Measurements from ENCODE around the gene CDH4.

CDH4 gene

GRCh38 chr20:61948586-61949362 lies 696.7 kb downstream of the CDH4 start:
- Histone ChIP-seq H3K27ac (ENCODE audit: low read depth, low read length) (no peak overlapping the region), H3K36me3 (ENCODE audit: insufficient read depth, low read length) (no peaks in the 10 kb centered on the region), H3K4me3 (ENCODE audit: low read depth in 1 of 2, low read length in 2 of 2) (no peak overlapping the region), H3K27me3 (ENCODE audit: control insufficient read depth in 1 of 2, insufficient read depth in 2 of 2, low read length in 2 of 2) (peaks cover 4 to 8% of the 10 kb centered on the region in 2 donors), H3K4me1 (ENCODE audit: insufficient read depth, low read length) (no peaks in the 10 kb centered on the region), H3K9me3 (ENCODE audit: low read length) (no peaks in the 10 kb centered on the region), H3K9ac (ENCODE audit: low read length) (no peak overlapping the region)

GRCh38 chr20:61949363-61949713 lies 697.3 kb downstream of the CDH4 start:
- Histone ChIP-seq H3K4me1 (ENCODE audit: insufficient read depth, low read length) (no peaks in the 10 kb centered on the region), H3K9ac (ENCODE audit: low read length) (no peak overlapping the region), H3K27me3 (ENCODE audit: control insufficient read depth in 1 of 2, insufficient read depth in 2 of 2, low read length in 2 of 2) (peaks cover 4 to 8% of the 10 kb centered on the region in 2 donors), H3K4me3 (ENCODE audit: low read depth in 1 of 2, low read length in 2 of 2) (no peak overlapping the region), H3K27ac (ENCODE audit: low read depth, low read length) (no peak overlapping the region), H3K36me3 (ENCODE audit: insufficient read depth, low read length) (no peaks in the 10 kb centered on the region), H3K9me3 (ENCODE audit: low read length) (no peaks in the 10 kb centered on the region)

DNA sequence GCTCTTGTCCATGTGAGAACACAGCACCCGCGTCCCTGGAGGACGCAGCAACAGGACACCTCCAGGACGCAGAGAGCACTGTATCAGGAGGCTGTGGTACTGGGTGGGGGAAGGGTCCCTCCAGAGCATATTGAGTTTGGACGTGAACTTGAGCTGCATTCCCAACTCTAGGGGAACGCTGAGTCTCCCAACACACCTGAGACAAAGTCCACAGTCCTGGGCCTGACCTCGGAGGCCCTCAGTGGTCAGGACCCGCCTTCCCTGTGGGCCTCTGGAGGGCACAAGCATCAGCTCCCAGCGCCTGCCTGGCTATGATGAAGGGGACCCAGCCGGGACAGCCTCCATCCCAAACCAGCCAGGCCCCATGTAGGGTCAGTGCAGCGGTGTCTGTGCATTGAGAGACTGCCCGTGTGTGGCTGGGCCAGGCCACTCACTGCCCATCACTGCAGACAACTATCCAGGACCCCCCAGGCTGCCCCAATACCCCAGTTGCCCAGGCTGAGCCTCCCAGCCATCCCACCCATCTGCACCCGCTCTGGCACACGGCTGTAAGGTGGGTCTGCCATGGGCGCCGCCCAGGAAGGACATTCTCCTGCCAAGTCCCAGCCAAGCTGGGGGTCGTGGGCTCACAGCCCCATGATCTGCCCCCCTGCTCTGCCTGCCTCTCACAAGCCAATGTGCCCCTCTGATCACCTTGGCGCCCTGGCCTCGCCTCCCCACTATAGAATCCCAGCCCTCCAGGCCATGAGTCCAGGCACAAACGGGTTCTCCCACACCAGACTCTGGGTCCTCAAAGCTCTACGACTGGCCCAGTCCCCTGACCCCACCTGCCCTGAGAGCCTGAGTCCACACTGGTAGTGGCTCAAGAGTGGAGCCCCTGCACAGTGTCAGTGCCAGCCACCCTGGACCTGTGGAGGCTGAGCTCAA lies 697.9 kb downstream of the CDH4 start:
- no peaks in the 10 kb centered on the region for H3K4me1 ChIP-seq (ENCODE audit: insufficient read depth, low read length)
- H3K27me3 ChIP-seq (ENCODE audit: control insufficient read depth in 1 of 2, insufficient read depth in 2 of 2, low read length in 2 of 2): peaks cover 4 to 8% of the 10 kb centered on the region in 2 donors
- H3K36me3 ChIP-seq (ENCODE audit: insufficient read depth, low read length): no peaks in the 10 kb centered on the region
- H3K4me3 ChIP-seq (ENCODE audit: low read depth in 1 of 2, low read length in 2 of 2): no peak overlapping the region
- H3K27ac ChIP-seq (ENCODE audit: low read depth, low read length): no peak overlapping the region
- no peak overlapping the region for H3K9ac ChIP-seq (ENCODE audit: low read length)
- H3K9me3 ChIP-seq (ENCODE audit: low read length): no peaks in the 10 kb centered on the region

- no peak overlapping the region for H3K9ac ChIP-seq (ENCODE audit: low read length)
- H3K36me3 ChIP-seq (ENCODE audit: insufficient read depth, low read length): no peaks in the 10 kb centered on the region
- H3K4me1 ChIP-seq (ENCODE audit: insufficient read depth, low read length): no peaks in the 10 kb centered on the region
- H3K27me3 ChIP-seq (ENCODE audit: control insufficient read depth in 1 of 2, insufficient read depth in 2 of 2, low read length in 2 of 2): peaks cover 4 to 8% of the 10 kb centered on the region in 2 donors
- H3K27ac ChIP-seq (ENCODE audit: low read depth, low read length): no peak overlapping the region
- no peaks in the 10 kb centered on the region for H3K9me3 ChIP-seq (ENCODE audit: low read length)
- H3K4me3 ChIP-seq (ENCODE audit: low read depth in 1 of 2, low read length in 2 of 2): no peak overlapping the region
Measured at GRCh38 chr20:61950641-61951071, 698.6 kb downstream of the CDH4 start.

DNA sequence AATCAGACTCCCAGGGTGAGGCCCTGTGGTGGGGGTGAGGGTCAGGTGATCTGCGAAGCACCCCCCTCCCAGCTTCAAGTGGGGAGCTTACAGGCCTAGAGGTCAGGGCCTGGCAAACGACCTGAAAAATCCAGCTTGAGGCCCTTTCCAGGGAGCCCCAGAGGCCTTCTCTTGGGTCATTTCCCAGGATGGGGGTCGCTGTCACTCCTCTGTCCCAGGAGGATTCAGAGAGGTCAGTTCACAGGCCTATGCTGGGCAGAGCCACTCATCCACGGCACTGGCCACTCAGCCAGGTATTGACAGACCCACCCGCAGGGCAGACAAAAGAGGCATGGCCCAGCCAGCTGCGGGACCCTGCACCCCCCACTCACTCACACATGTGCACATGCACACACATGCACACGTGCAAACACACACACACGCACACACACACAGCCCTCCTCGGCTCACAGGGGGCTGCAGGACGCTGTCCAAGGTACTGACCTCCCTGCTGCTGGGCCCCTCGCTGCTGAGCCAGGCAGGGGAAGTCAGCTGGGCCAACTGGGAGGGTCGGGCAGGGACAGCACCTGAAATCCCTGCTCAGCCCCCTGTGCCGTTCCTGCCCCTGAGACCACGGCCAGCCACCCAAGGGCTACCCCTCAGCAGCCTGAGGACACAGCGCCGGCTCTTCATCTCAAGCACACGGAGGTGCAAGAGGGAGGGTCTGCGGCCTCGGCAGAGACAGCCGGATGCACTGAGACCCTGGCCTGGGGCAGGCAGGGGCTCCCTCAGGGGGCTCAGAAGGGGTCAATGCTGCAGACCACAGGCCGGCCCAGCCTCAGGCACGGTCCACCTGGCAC lies 699.9 kb downstream of the CDH4 start:
- Histone ChIP-seq H3K36me3 (ENCODE audit: insufficient read depth, low read length) (no peaks in the 10 kb centered on the region), H3K9ac (ENCODE audit: low read length) (no peak overlapping the region), H3K4me3 (ENCODE audit: low read depth in 1 of 2, low read length in 2 of 2) (no peak overlapping the region), H3K27me3 (ENCODE audit: control insufficient read depth in 1 of 2, insufficient read depth in 2 of 2, low read length in 2 of 2) (peaks cover 4 to 8% of the 10 kb centered on the region in 2 donors), H3K27ac (ENCODE audit: low read depth, low read length) (no peak overlapping the region), H3K9me3 (ENCODE audit: low read length) (no peaks in the 10 kb centered on the region), H3K4me1 (ENCODE audit: insufficient read depth, low read length) (no peaks in the 10 kb centered on the region)

DNA sequence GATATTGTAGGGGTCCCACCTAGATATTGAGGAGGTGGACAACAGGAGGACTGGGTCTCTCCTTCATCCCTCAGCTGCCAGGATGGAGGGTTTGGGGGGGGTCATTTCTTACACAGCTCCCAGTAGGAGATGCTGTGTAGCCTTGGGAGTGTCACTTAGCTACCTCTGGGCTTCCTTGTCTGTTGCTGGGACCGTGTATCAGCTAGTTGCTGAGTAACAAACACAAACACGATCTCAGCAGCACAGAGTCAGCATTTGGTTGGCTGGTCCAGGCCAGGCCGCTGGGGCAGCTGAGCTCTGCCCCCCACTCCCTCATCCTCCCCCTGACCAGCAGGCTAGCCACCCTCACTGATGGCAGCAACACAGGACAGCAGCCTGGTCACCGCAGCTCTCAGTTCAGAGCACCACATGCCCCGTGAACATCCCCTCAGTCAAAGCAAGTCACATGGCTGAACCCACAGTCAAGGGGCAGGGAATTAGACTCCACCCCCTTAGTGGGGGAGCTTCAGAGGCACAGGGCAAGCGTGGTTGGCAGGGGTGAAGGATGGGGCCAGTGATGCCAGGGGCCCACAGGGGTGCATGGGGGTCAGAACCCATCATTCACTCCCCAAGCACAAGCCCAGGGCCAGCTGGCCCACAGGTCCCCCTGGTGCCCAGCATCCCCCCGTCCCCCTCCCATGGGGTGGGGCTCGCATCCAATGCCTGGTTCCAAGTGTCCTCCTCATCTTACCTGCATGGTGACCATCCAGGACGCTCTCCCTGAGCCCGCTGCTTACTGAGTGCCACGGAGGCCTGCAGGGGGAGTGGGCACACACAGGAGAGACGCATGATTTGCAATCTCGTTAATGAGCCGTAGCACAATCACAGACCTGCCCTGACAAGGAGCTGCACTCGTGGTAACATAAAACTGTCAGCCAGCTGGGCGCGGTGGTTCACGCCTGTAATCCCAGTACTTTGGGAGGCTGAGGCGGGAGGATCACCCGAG lies 701.3 kb downstream of the CDH4 start:
- H3K27me3 ChIP-seq (ENCODE audit: control insufficient read depth in 1 of 2, insufficient read depth in 2 of 2, low read length in 2 of 2): peaks cover 4 to 8% of the 10 kb centered on the region in 2 donors

GRCh38 chr20:61954276-61955021 lies 702.4 kb downstream of the CDH4 start:
- Histone ChIP-seq H3K9ac (ENCODE audit: low read length) (no peak overlapping the region), H3K4me1 (ENCODE audit: insufficient read depth, low read length) (no peaks in the 10 kb centered on the region), H3K36me3 (ENCODE audit: insufficient read depth, low read length) (no peaks in the 10 kb centered on the region), H3K27me3 (ENCODE audit: control insufficient read depth in 1 of 2, insufficient read depth in 2 of 2, low read length in 2 of 2) (peaks cover 4 to 8% of the 10 kb centered on the region in 2 donors), H3K27ac (ENCODE audit: low read depth, low read length) (no peak overlapping the region), H3K4me3 (ENCODE audit: low read depth in 1 of 2, low read length in 2 of 2) (no peak overlapping the region), H3K9me3 (ENCODE audit: low read length) (no peaks in the 10 kb centered on the region)

More for the DNA sequence above, 701.3 kb downstream of the CDH4 start:
- no peaks in the 10 kb centered on the region for H3K36me3 ChIP-seq (ENCODE audit: insufficient read depth, low read length)
- no peaks in the 10 kb centered on the region for H3K4me1 ChIP-seq (ENCODE audit: insufficient read depth, low read length)
- H3K9ac ChIP-seq (ENCODE audit: low read length): no peak overlapping the region
- H3K9me3 ChIP-seq (ENCODE audit: low read length): no peaks in the 10 kb centered on the region
- H3K27ac ChIP-seq (ENCODE audit: low read depth, low read length): no peak overlapping the region
- no peak overlapping the region for H3K4me3 ChIP-seq (ENCODE audit: low read depth in 1 of 2, low read length in 2 of 2)

GRCh38 chr20:61955668-61956395 lies 703.8 kb downstream of the CDH4 start:
- H3K9me3 ChIP-seq (ENCODE audit: low read length): no peaks in the 10 kb centered on the region
- H3K9ac ChIP-seq (ENCODE audit: low read length): no peak overlapping the region
- H3K27me3 ChIP-seq (ENCODE audit: control insufficient read depth in 1 of 2, insufficient read depth in 2 of 2, low read length in 2 of 2): peaks cover 4 to 8% of the 10 kb centered on the region in 2 donors
- no peak overlapping the region for H3K4me3 ChIP-seq (ENCODE audit: low read depth in 1 of 2, low read length in 2 of 2)
- H3K4me1 ChIP-seq (ENCODE audit: insufficient read depth, low read length): no peaks in the 10 kb centered on the region
- no peaks in the 10 kb centered on the region for H3K36me3 ChIP-seq (ENCODE audit: insufficient read depth, low read length)
- H3K27ac ChIP-seq (ENCODE audit: low read depth, low read length): no peak overlapping the region

GRCh38 chr20:61956396-61957342 lies 704.6 kb downstream of the CDH4 start:
- Histone ChIP-seq H3K9me3 (ENCODE audit: low read length) (no peaks in the 10 kb centered on the region), H3K4me1 (ENCODE audit: insufficient read depth, low read length) (no peaks in the 10 kb centered on the region), H3K9ac (ENCODE audit: low read length) (no peak overlapping the region), H3K27ac (ENCODE audit: low read depth, low read length) (no peak overlapping the region), H3K36me3 (ENCODE audit: insufficient read depth, low read length) (no peaks in the 10 kb centered on the region), H3K4me3 (ENCODE audit: low read depth in 1 of 2, low read length in 2 of 2) (no peak overlapping the region), H3K27me3 (ENCODE audit: control insufficient read depth in 1 of 2, insufficient read depth in 2 of 2, low read length in 2 of 2) (peaks cover 4 to 8% of the 10 kb centered on the region in 2 donors)
